Skeletal muscle tissue (tissue), 4 donors: ENCODE results near the gene COL5A1. TPM values are rescaled to one million over a fixed set of nuclear protein-coding genes. Genes with fewer than 3 reads are reported as not detected.
"Not testable (repeated sequence)": the region's sequence is repeated elsewhere in the genome, so short reads cannot be mapped to it uniquely, and the experiment has no call there.

Experiments used
- H3K27ac ChIP-seq: one replicate; pipeline ENCODE4 v1.7.0; 2013; ENCODE audit warnings: mild to moderate bottlenecking, low read depth, low read length, inconsistent platforms
- H3K27me3 ChIP-seq, 3 donors: one replicate each; pipeline ENCODE4 v1.7.0; 2013; ENCODE audit warnings: low read length in 3 of 3; ENCODE audit not compliant: control insufficient read depth in 3 of 3, insufficient read depth in 3 of 3
- H3K36me3 ChIP-seq, 3 donors: one replicate each; pipeline ENCODE4 v1.7.0; 2013; ENCODE audit warnings: low read length in 3 of 3; ENCODE audit not compliant: control insufficient read depth in 3 of 3, insufficient read depth in 3 of 3
- H3K4me1 ChIP-seq, 3 donors: one replicate each; pipeline ENCODE4 v1.7.0; 2013; ENCODE audit warnings: low read length in 3 of 3, mild to moderate bottlenecking in 3 of 3; ENCODE audit not compliant: control insufficient read depth in 3 of 3, insufficient read depth in 3 of 3
- H3K4me3 ChIP-seq, 3 donors: one replicate each; pipeline ENCODE4 v1.7.0; 2013; ENCODE audit warnings: low read length in 3 of 3
- H3K9ac ChIP-seq, 3 donors: one replicate each; pipeline ENCODE4 v1.7.0; 2013; ENCODE audit warnings: low read length in 3 of 3, mild to moderate bottlenecking in 3 of 3, moderate library complexity in 2 of 3, low read depth in 1 of 3
- H3K9me3 ChIP-seq, 3 donors: one replicate each; pipeline ENCODE4 v1.7.0; 2013; ENCODE audit warnings: low read length in 3 of 3; ENCODE audit not compliant: control insufficient read depth in 3 of 3
- total RNA-seq: library from RNA; depleted of rRNA; stranded (reverse); fragments of >200 nt; gene quantifications from one replicate; pipeline ENCODE4 v1.2.3, GENCODE V29; 2014
- donor health status: Osteomylitis.

The COL5A1 gene
- total RNA-seq, 1 donor from 2014 or later: 258 TPM

GRCh38 chr9:134851020-134851419 lies 209.4 kb downstream of the COL5A1 start:
- H3K4me3 ChIP-seq: no peak overlapping the region
- no peak overlapping the region for H3K9ac ChIP-seq
- H3K4me1 ChIP-seq: peaks cover 0 to 2% (median 0%) of the 10 kb centered on the region in 3 donors
- H3K27ac ChIP-seq: no peak overlapping the region
- H3K27me3 ChIP-seq: peaks cover 14 to 34% (median 26%) of the 10 kb centered on the region in 3 donors
- no peaks in the 10 kb centered on the region for H3K9me3 ChIP-seq
- no peaks in the 10 kb centered on the region for H3K36me3 ChIP-seq

DNA sequence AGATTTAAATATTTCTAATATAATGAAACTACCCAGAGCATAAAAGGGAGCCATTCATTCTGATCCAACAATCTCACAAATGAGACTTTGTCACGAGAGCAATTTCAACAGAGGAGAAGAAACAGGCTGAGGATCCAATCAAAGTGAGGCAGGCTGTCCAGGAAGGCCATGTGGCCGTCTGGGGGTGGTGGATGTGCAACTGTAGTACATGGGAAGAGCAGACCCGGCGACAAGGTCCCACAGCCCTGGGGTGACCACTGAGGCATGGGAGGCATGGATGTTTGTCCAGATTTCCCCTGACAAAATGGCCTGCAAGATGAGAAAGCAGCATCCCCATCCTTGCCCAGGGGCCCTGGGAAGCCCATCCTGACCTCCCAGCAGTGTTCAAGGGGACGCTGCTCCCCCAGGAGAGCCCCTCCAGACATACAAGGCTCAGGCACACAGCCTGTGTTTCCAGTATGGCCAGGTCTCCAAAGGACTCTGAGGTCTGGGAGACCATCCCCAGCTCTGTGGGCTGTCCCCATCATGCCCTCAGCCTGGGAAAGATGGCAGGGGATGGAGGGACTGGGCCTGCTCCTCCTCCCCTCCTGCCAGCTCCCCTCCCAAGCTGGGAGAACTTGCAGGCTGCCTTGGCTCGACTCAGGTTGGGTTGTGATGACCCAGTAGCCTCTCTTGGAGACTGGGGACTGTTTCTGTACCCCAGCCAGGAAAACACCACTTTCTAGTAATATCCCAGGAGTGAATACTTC lies 211.5 kb downstream of the COL5A1 start:
- Histone ChIP-seq H3K27ac (no peak overlapping the region), H3K27me3 (peaks cover 19 to 44% (median 30%) of the 10 kb centered on the region in 3 donors), H3K4me3 (no peak overlapping the region), H3K36me3 (no peaks in the 10 kb centered on the region), H3K9ac (no peak overlapping the region), H3K9me3 (no peaks in the 10 kb centered on the region), H3K4me1 (no peaks in the 10 kb centered on the region)

- H3K27ac ChIP-seq: no peak overlapping the region
- H3K9ac ChIP-seq: no peak overlapping the region
- no peaks in the 10 kb centered on the region for H3K9me3 ChIP-seq
- H3K27me3 ChIP-seq: peaks cover 19 to 49% (median 30%) of the 10 kb centered on the region in 3 donors
- no peaks in the 10 kb centered on the region for H3K36me3 ChIP-seq
- H3K4me3 ChIP-seq: no peak overlapping the region
- no peaks in the 10 kb centered on the region for H3K4me1 ChIP-seq
Observed at GRCh38 chr9:134853893-134854292, 212.3 kb downstream of the COL5A1 start.

GRCh38 chr9:134854541-134854981 lies 213.0 kb downstream of the COL5A1 start:
- Histone ChIP-seq H3K27ac (no peak overlapping the region), H3K27me3 (peaks cover 19 to 49% (median 30%) of the 10 kb centered on the region in 3 donors), H3K9me3 (no peaks in the 10 kb centered on the region), H3K36me3 (no peaks in the 10 kb centered on the region), H3K4me1 (no peaks in the 10 kb centered on the region), H3K4me3 (no peak overlapping the region), H3K9ac (no peak overlapping the region)

- H3K4me1 ChIP-seq: no peaks in the 10 kb centered on the region
- H3K27ac ChIP-seq: no peak overlapping the region
- peaks cover 19 to 49% (median 30%) of the 10 kb centered on the region in 3 donors for H3K27me3 ChIP-seq
- no peak overlapping the region for H3K9ac ChIP-seq
- no peaks in the 10 kb centered on the region for H3K9me3 ChIP-seq
- H3K4me3 ChIP-seq: no peak overlapping the region
- no peaks in the 10 kb centered on the region for H3K36me3 ChIP-seq
Observed at GRCh38 chr9:134855231-134855899, 213.8 kb downstream of the COL5A1 start.

GRCh38 chr9:134855900-134856377 lies 214.3 kb downstream of the COL5A1 start:
- H3K36me3 ChIP-seq: no peaks in the 10 kb centered on the region
- no peaks in the 10 kb centered on the region for H3K4me1 ChIP-seq
- no peaks in the 10 kb centered on the region for H3K9me3 ChIP-seq
- peaks cover 19 to 48% (median 30%) of the 10 kb centered on the region in 3 donors for H3K27me3 ChIP-seq
- H3K27ac ChIP-seq: no peak overlapping the region
- H3K4me3 ChIP-seq: no peak overlapping the region
- no peak overlapping the region for H3K9ac ChIP-seq

- H3K9ac ChIP-seq, H3K27ac ChIP-seq, H3K4me3 ChIP-seq, H3K36me3 ChIP-seq, H3K4me1 ChIP-seq, H3K9me3 ChIP-seq: not testable (repeated sequence)
- H3K27me3 ChIP-seq: peaks cover 21 to 39% (median 30%) of the 10 kb centered on the region in 3 donors
Observed at GRCh38 chr9:134857451-134857850, 215.8 kb downstream of the COL5A1 start.

- H3K36me3 ChIP-seq: no peaks in the 10 kb centered on the region
- H3K27me3 ChIP-seq: peaks cover 19 to 38% (median 25%) of the 10 kb centered on the region in 3 donors
- H3K4me1 ChIP-seq: peaks cover 0 to under 1% (median 0%) of the 10 kb centered on the region in 3 donors
- H3K27ac ChIP-seq: no peak overlapping the region
- no peak overlapping the region for H3K4me3 ChIP-seq
- no peaks in the 10 kb centered on the region for H3K9me3 ChIP-seq
- no peak overlapping the region for H3K9ac ChIP-seq
Observed at GRCh38 chr9:134858051-134858841, 216.6 kb downstream of the COL5A1 start.

GRCh38 chr9:134860510-134860909 lies 218.9 kb downstream of the COL5A1 start:
- no peaks in the 10 kb centered on the region for H3K36me3 ChIP-seq
- no peak overlapping the region for H3K27ac ChIP-seq
- H3K9ac ChIP-seq: no peak overlapping the region
- H3K4me1 ChIP-seq: peaks cover 3 to 9% (median 4%) of the 10 kb centered on the region in 3 donors
- H3K27me3 ChIP-seq: peaks cover 14 to 37% (median 20%) of the 10 kb centered on the region in 3 donors
- H3K4me3 ChIP-seq: no peak overlapping the region
- no peaks in the 10 kb centered on the region for H3K9me3 ChIP-seq
